Measurements from ENCODE around the gene PNPLA3. TPM values are rescaled to one million over a fixed set of nuclear protein-coding genes. Genes with fewer than 3 reads are reported as not detected.

The PNPLA3 gene
- total RNA-seq, 6 experiments from 2014 or later: 17.5 to 66.8 (median 60.3) TPM

DNA sequence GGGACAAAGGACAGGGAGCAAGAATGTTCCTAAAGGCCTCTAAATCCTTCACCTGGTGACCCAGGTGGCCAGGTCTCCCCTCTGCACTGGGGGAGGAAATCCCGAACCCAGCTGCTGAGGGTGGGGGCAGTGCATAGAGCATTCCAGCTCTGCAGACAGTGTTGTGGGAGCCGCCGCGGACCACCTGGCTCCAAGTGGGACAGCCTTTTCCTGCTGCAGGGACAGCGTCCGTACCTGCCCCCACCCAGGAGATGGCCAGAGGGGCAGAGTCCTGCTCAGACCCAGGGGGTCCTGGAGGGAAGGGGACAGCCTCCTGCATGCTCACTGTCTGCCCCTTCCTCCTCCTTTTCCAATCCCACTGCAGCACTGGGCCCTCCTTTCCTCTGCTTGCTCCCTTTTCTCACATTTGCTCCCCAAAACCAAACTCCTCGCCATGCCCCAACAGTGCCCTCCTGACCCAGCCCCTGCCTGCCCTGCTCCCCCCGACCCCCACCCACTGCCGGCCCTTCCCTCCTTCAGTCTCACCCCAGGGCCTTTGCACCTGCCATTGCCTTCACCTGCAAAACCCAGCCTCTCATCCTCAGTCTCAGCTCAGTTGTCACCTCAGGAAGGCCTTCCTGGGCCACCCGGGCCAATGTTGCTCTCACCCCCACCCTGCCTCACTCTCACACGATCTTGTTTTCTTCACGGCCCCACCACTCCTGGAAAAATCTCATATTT is 44.6 kb upstream of the PNPLA3 start:
- Histone ChIP-seq H3K9me3 (no peaks in the 10 kb centered on the region), H3K36me3 (no peaks in the 10 kb centered on the region), H3K4me3 (no peak overlapping the region), H3K4me1 (no peaks in the 10 kb centered on the region), H3K27me3 (no peaks in the 10 kb centered on the region), H3K27ac (no peak overlapping the region)
- ATAC-seq: no peak
- 53% methylated on average over 6 of the region's 12 CpGs for WGBS (ENCODE audit: insufficient coverage, low coverage, low lambda C conversion rate, missing lambda C conversion rate)
- intact Hi-C loops (cut with DNase I): no loop called here
- peak in 1 of 3 donors; percentile 22 for DNase-seq
- TF ChIP-seq, protein P1, sequence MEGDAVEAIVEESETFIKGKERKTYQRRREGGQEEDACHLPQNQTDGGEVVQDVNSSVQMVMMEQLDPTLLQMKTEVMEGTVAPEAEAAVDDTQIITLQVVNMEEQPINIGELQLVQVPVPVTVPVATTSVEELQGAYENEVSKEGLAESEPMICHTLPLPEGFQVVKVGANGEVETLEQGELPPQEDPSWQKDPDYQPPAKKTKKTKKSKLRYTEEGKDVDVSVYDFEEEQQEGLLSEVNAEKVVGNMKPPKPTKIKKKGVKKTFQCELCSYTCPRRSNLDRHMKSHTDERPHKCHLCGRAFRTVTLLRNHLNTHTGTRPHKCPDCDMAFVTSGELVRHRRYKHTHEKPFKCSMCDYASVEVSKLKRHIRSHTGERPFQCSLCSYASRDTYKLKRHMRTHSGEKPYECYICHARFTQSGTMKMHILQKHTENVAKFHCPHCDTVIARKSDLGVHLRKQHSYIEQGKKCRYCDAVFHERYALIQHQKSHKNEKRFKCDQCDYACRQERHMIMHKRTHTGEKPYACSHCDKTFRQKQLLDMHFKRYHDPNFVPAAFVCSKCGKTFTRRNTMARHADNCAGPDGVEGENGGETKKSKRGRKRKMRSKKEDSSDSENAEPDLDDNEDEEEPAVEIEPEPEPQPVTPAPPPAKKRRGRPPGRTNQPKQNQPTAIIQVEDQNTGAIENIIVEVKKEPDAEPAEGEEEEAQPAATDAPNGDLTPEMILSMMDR (IDR thresholded peaks at IDR 0.05): no peak
- TF ChIP-seq POLR2A (IDR thresholded peaks at IDR 0.05): no peak

DNA sequence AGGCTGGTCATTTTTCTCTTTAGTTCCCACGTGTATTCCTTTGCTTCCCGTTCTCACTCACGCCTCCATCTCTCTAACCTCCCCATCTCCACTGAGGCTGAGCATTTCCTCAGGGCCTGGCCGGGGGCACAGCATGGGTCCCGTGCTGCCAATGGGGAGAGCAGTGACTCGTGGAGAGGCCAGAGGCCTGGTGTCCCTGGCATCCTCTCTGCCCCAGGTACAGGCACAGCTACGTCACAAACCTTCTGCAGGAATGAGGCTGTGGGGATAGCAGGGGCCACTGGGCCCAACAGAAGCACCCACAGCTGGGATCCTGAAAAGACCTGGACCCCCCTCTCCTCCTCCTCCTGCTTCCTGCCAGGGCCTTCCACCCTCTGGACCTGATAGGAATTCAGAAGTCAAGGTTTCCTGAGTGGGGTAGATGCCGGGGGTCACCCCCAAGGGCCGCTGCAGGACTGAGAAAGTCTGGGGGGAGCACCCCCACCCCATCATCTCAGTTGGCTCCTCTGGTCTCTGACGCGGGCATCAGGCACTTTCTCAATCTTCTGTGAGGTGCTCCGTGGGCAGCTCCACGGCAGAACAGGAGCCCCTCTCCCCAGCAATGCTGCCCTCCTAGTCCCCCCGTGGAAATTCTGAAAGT is 43.6 kb upstream of the PNPLA3 start:
- ATAC-seq (no peak), DNase-seq (no peak)
- no peaks in the 10 kb centered on the region for H3K36me3 ChIP-seq
- no peaks in the 10 kb centered on the region for H3K9me3 ChIP-seq
- WGBS (ENCODE audit: insufficient coverage, low coverage, low lambda C conversion rate, missing lambda C conversion rate): 53% methylated on average over 5 of the region's 14 CpGs
- no peak overlapping the region for H3K4me3 ChIP-seq
- no peaks in the 10 kb centered on the region for H3K27me3 ChIP-seq
- intact Hi-C loops (cut with DNase I): no loop called here
- no peaks in the 10 kb centered on the region for H3K4me1 ChIP-seq
- TF ChIP-seq POLR2A (IDR thresholded peaks at IDR 0.05): no peak
- TF ChIP-seq, protein P1 (IDR thresholded peaks at IDR 0.05): no peak
- H3K27ac ChIP-seq: no peak overlapping the region

DNA sequence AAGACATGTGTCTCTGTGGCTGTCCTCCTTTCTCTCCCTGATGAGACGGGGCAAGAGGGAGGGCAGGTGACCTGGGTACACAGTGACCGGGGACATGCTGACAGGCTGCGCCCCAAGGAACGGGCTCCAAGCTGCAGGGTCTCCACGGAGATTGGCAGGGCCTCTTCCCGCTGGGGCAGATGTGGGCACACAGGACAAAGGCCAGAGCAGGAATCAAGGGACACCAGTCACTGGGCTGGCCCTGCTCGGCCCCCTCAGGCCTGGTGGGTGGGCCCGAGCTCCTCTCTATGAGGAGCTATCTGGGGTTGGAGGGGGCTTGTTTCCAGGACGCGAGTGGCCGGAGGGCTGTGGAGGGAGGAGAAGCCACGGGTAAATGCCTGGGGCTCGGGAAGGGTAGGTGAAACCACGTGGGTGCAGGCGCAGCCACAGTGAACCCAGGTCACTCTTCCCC is 43.0 kb upstream of the PNPLA3 start:
- Histone ChIP-seq H3K27ac (no peak overlapping the region), H3K36me3 (no peaks in the 10 kb centered on the region), H3K9me3 (no peaks in the 10 kb centered on the region), H3K4me1 (no peaks in the 10 kb centered on the region), H3K4me3 (no peak overlapping the region), H3K27me3 (no peaks in the 10 kb centered on the region)
- ATAC-seq: no peak
- no peak for DNase-seq
- WGBS (ENCODE audit: insufficient coverage, low coverage, low lambda C conversion rate, missing lambda C conversion rate): 90% methylated on average over 2 of the region's 15 CpGs
- TF ChIP-seq POLR2A (IDR thresholded peaks at IDR 0.05): no peak
- TF ChIP-seq, protein P1 (IDR thresholded peaks at IDR 0.05): no peak
- intact Hi-C loops (cut with DNase I): no loop called here

DNA sequence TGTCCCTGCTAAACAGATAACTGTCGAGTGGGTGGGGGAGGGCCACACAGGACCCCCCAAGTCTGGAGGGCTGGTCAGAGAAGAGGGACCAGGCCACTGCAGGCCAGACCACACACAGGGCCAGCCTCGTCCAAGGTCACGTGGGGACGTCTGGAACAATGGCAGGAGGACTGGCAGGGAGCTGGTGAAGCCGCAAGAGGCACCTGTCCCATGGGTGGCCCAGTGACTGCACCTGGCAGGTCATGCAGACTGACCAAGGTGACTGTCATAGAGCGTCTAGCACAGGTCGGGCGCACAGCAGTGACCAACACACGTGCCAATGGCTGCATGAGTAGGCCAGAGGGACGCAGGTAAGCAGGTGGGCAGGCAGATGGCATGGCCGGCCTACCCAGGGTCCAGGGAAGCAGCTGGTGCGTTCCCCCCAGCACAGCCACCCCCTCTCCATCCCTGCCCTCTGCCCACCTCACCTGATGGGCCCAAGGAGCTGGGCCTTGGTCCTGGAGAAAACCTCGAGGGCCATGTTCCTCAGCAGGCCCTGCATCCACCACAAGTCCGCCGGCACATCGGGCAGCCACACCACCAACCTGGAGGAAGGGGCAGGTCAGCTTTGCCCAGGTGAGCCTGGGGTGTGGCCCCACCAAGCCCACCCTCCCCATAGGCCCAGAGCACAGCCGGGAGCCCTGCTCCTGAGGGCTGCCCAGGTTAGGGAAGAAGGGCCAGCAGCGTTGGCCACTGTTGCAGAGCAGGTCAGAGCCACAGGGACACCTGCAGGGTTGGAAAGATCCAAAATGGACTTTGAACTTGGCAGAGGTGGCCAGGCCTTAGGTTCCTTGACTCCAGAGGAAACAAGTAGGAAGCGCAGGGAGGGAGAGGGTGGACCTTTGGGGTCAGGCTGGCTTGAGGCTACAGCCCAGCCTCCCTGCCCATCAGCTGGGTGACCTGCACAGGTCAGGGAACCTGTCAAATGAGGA is 42.2 kb upstream of the PNPLA3 start:
- ATAC-seq: peak; percentile 21 to 70 (median 37)
- Histone ChIP-seq H3K4me1 (no peaks in the 10 kb centered on the region), H3K36me3 (no peaks in the 10 kb centered on the region), H3K27ac (no peak overlapping the region), H3K9me3 (no peaks in the 10 kb centered on the region), H3K27me3 (no peaks in the 10 kb centered on the region), H3K4me3 (no peak overlapping the region)
- WGBS (ENCODE audit: insufficient coverage, low coverage, low lambda C conversion rate, missing lambda C conversion rate): 20% methylated on average over 1 of the region's 19 CpGs
- DNase-seq: no peak
- TF ChIP-seq POLR2A (IDR thresholded peaks at IDR 0.05): no peak
- TF ChIP-seq, protein P1 (IDR thresholded peaks at IDR 0.05): no peak
- intact Hi-C loops (cut with DNase I): no loop called here
